Activated CD4-positive, alpha-beta T cell treated with anti-CD3 and anti-CD28 coated beads, Interleukin-2, Interleukin-4, amounts not matched to agents 100 ng/mL and 50 ng/mL, durations not matched to agents 16 hours and 8 hours (primary cell): ENCODE measurements around the gene CDH5.
A peak's percentile ranks its signal among the peaks of the same experiment; 100 is the strongest.

Experiments used
- DNase-seq: peaks from one replicate; pipeline ENCODE4 v3.0.0-alpha.2; 2020; ENCODE audit warnings: low spot score

The CDH5 gene

DNA sequence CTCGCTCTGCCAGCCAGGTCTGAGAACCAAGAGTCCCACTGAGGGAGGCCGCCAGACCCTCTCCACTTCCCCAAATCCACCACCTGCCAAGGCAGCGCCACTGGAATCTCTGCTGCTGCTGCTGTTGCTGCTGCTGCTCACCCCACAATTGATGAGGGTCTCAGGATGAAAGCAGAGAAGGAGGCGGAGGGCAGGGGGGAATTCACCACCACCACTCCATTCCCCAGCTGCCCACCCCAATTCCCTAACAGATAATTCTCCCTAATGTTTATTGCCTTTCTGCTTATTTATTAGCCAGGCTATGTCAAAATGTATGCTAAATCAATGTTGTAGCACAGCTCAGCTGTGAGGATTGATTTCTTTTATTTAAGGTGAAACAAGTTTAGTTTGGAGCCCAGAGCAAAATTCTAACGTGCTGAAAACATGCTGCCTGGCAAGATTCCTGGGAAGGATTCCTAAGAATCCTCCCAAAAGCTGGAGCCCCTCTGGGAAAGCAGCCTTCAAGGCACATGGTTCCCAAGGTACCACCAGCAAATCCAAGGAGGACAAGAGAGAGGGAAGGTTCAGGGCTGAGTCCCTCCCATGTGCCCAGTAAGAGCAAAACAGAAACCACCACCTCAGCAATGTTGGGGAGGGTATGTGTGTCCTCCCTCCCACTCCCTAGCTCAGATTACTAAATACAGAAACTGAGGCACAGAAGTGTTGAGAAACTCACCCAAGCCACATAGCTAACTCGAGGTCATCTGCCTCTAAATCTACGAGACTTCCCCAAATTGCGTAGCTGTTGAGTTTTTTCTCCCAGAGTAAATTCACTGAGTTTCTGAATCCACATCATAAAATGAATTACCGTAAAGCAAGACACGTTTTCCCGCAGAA lies 12.2 kb upstream of the CDH5 start:
- DNase-seq = no peak

DNA sequence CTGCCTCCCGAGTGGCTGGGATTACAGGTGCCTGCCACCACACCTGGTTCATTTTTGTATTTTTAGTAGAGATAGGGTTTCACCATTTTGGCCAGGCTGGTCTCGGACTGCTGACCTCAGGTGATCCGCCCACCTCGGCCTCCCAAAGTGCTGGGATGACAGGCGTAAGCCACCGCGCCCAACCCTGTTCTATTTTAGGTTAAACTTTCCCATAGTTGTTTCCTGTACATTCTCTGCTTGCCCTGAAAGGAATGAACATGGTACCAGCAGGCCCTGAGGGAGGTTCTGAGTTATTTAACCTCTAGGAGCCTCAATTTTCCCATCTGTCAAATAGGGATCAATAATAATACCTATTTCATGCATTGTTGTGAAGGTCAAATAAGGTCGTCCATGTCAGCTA lies 11.0 kb upstream of the CDH5 start:
- no peak for DNase-seq

DNA sequence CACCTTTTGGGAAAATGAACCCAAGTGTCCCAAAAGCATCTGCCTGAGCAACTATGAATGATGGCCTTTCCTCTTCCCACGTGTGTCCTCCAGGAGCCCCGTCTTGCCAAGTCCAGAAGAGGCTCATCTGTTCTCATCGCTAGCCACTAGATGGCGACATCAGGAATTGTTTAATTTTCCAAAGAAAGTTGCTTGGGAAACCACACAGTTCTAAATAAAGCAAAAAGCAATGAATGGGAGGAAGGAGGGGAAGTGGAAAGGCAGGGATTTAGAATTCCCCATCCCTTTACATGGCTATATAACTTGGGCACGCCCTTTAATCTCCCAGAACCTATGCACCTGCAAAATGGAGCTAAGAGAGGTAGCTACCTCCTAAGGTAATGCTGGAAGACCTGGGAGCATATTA lies 9.0 kb upstream of the CDH5 start:
- DNase-seq = peak; percentile 39

DNA sequence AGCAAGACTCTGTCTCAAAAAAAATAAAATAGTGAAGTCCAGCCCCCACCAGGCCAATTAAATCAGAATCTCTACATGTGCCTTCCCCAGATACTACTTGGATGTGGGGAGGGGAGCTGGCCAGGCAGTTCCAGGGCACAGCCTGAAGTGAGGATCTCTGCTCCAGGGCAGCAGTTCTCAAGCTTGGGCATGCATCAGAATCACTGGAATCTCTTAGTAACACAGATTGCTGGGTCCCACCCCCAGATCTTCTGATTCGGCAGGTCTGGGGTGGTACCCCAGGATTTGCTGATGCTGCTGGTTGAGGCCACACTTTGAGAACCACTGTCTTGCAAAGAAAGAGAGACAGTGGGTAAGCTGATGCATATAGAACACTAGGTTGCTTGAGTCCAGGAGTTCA lies 8.3 kb upstream of the CDH5 start:
- DNase-seq = no peak

DNA sequence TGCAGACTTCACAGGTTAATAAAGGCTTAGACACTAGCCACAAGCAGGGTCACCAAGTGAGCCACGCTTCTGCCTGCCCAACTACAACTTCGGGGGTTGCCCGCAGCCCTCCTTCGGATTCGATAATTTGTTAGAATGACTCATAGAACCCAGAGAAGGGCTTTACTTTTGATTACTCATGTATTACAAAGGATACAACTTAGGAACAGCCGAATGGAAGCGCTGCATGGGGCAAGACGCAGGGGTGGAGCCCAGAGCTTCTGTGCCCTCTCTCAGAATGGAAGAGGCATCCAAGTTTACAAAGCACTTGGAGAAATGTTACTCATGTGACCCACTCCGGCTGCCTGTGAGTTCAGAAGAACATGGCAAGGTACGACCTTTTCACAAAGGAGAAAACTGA lies 7.5 kb upstream of the CDH5 start:
- no peak for DNase-seq

- no peak for DNase-seq
Observed at GRCh38 chr16:66359811-66360608, 6.5 kb upstream of the CDH5 start.

DNA sequence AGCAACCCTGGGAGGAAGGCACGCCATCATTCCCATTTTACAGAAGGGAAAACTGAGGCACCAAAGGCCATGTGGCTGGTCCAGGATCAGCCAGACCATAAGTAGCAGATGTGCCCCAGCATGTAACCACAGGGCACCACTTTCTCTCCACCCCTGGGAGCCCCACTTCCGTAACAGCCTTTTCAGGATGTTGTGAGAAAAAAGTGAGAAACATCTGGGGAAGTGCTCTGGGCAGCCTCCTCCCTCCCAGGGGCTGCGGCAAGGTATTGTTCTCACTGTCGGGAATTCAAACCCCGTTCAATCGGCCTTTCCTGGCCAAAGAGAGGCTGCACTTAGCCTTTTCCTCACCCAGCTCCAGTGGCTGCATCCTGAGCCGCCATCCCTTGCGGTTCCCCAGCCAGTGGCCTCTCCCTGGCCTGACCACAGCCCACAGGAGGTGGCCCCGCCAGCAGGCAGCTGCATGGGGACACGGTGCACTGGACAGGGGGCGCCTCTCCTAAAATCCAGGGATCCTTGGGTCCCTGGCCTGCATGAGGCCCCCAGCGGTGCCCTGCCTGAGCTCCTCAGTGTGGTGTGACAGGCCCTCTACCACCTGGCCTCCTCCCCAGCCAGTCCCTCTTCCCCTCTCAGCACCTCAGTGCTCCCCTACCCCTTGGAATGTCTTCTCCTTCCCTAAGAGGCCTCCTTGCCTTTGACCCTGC lies 5.7 kb upstream of the CDH5 start:
- no peak for DNase-seq

DNA sequence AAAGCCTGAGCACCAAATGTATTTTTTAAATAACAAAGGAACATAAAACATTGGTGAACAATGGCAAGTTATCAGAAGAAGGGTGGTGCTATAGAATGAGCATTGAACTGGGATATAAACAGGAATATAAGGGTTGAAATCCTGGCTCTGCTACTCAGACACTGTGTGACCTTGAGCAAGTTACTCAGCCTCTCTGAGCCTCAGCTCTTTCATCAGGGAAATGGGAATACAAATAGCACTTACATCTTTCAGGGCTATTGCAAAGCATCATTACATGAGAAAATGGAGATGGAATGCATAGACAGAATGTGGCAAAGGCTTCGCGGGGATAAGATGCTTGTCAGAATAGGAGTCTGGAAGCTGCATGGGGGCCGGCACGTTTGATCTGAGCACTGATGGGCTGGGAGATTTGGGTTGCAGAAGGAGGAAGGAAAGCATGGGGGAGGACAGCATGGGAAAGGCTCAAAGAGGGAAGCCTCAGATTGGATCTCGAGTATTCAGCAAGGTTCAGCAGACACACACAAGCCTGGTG lies 4.8 kb upstream of the CDH5 start:
- DNase-seq = no peak

GRCh38 chr16:66363211-66363777 lies 3.2 kb upstream of the CDH5 start:
- no peak for DNase-seq

DNA sequence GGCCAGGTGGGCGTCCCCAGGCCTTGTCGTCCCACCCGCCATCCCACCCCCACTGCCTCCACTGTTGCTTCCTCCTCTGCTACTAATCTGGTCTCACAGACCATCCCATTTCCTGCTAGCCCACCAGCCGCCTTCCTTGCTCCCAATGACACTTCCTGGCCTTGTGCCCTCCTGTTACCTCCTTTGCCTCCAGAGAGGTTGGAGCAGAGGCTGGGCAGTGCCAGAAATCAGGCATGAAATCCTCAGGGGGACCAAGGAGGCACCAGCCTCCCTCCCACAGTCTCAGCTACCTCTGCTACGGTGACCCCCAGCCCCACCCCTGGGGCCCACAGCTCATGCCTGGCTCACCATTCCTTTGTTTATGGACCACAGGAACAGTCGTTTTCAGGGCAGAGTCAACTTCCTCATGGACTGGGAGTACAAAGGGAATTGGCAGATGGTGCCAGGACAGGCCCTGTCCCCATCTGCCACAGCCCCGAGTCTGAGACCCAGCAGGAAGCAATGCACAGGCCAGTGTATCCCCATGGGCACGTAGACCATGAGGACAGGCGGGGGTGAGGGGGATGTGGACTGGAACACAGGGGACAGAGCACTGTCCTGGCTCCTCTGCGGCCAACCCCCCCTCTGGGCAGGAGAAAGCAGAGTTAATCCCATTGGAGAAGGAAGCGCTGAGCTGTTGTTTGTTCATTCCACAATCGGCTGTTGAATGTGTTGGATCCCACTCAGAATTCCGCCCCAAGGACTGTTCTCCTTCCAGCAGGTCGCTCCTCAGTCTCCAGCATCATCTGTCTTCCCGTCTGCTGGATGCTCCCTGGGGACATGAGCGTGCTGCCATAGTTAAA lies 2.2 kb upstream of the CDH5 start:
- DNase-seq = no peak

DNA sequence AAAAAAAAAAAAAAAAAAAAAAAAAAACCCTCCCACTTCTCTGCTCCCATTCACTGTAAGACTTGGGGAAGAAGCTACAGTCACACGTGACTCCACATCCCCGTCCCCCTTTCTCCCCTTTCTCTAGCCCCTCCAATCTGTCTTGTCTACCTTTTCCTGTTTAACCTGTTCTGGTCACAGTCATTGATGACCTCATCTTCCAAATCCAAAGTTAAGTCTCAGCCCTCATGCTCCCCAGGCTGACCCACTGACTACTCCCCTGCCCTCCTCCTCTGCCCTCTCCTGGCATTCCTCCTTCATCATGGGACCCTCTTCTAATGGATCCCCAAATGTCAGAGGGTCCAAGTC lies 1.6 kb upstream of the CDH5 start:
- DNase-seq = no peak

DNA sequence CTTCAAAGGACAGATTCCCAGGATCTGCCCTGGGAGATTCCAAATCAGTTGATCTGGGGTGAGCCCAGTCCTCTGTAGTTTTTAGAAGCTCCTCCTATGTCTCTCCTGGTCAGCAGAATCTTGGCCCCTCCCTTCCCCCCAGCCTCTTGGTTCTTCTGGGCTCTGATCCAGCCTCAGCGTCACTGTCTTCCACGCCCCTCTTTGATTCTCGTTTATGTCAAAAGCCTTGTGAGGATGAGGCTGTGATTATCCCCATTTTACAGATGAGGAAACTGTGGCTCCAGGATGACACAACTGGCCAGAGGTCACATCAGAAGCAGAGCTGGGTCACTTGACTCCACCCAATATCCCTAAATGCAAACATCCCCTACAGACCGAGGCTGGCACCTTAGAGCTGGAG lies 840 bp upstream of the CDH5 start:
- no peak for DNase-seq

DNA sequence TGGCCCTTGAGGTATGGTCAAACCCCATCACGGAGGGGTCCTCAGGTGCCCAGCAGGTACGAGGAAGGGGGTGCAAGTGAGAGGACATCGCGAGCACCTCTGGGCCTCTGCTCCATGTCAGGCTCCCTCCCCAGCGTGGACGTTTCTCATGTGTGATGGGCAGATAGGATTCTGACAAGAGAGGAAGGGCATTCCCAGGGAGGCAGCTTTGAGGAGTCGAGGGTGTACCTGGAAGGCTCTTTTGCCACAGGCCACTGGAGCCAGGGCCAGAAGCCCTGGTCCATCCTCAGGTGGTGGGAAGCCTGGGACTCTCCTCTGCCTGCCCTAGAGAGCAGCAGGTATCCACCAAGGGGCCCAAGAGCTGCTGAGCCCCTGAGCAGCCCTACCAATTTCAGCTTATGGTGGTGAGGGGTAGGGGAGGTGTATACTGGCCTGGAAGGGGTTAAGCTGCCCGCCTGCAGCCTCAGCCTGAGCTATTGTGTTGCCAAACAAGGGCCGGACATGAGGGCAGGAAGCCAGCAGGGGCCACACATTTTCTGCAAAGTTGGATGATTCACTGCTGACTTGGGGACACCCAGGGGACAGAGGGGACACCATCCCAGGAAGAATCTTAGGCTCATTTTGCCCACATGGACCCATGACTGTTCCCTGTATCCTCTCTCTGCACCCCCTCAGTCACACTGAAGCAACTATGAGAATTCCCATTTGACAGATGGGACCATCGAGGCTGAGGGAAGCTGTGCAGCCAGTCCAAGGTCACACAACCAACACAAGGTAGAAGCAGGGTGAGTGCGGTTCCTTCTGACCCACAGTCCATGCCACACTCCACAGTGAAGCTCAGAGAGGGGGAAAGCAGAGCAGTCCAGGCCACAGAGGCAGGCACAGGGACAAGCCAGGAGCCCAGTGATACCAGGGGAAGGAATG lies 1.7 kb downstream of the CDH5 start:
- no peak for DNase-seq

- no peak for DNase-seq
Observed at GRCh38 chr16:66369055-66369592, 2.6 kb downstream of the CDH5 start.

DNA sequence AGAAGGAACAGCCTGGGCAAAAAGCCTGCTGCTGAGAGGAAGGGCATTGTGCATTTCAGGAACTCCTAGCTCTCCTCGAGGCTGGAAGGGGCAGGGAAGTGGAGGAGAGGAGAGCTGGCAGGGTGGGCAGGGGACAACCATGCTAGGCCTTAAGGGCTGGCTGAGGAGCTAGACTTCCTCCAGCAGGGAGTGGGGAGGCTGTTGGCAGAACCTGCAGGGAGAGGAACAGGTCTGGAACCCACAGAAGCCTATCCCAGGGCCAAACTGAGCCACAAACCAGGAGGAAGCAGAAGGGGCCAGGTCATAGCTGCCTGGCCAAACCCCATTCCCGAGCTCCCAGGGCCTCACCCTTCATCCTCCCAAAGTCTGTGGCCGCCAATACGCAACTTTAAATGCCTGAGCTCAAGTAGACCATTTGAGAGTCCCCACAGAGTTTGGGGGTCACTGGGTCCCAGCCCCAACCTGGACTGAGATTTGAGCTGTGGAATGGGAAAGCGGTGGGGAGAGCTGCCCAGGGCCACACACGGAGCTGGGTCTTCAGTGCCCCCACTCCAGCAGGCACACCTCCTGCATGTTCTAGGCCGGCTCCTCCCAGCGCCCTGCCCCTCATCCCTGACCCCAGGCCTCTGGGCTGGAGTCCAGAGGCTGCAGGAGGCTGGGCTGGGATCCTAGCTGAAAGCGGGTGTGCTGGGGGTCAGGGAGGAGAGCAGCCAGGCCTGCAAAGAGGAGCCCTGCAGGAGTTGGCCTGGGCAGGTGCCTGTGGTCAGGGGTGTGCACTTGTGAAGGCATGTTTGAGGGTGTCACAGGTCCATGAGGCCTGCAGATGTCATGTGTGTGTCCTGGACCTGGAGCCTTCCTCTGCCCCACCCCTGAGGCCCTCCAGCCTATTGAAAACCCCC lies 4.5 kb downstream of the CDH5 start:
- no peak for DNase-seq

- DNase-seq = no peak
Observed at GRCh38 chr16:66372078-66372897, 5.8 kb downstream of the CDH5 start.

DNA sequence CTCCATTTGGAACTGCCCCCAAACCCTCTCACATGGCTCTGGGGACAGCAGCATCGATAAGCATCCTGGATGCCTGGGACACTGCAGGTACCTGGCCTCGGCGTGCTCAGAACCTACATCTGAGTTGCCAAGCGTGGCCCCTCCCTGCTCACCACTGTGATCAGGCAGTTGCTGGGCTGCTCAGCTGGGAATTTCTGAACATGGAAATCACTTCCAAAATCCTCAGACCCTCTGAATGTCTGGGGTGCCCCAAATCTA lies 6.3 kb downstream of the CDH5 start:
- DNase-seq = no peak

GRCh38 chr16:66373667-66374066 lies 7.2 kb downstream of the CDH5 start:
- no peak for DNase-seq
